ENCODE results near the gene SMAD1.
"Not testable (repeated sequence)": the region's sequence is repeated elsewhere in the genome, so short reads cannot be mapped to it uniquely, and the experiment has no call there.

Gene SMAD1

GRCh38 chr4:145580906-145581305 lies 99.3 kb downstream of the SMAD1 start (continued):
- TF ChIP-seq TSHZ2 (CRISPR knock-in tag; IDR thresholded peaks at IDR 0.05) (no peak), PATZ1 (CRISPR knock-in tag; IDR thresholded peaks at IDR 0.05; ENCODE audit: borderline replicate concordance) (no peak)

- ATAC-seq = no peak
- TF ChIP-seq ARNTL (CRISPR knock-in tag; IDR thresholded peaks at IDR 0.05; ENCODE audit: borderline replicate concordance, low read depth) (no peak), TOX (CRISPR knock-in tag; IDR thresholded peaks at IDR 0.05; ENCODE audit: borderline replicate concordance) (no peak), RARB (CRISPR knock-in tag; IDR thresholded peaks at IDR 0.05) (no peak), CSRNP3 (CRISPR knock-in tag; IDR thresholded peaks at IDR 0.05) (no peak), ZNF8 (CRISPR knock-in tag; IDR thresholded peaks at IDR 0.05) (no peak), ZFP30 (CRISPR knock-in tag; IDR thresholded peaks at IDR 0.05) (no peak), ISL1 (CRISPR knock-in tag; IDR thresholded peaks at IDR 0.05) (no peak)
Observed at GRCh38 chr4:145583191-145584055, 101.8 kb downstream of the SMAD1 start.

GRCh38 chr4:145587088-145587754 lies 105.6 kb downstream of the SMAD1 start:
- no peak for ATAC-seq

GRCh38 chr4:145589381-145589780 lies 107.7 kb downstream of the SMAD1 start:
- ATAC-seq = not testable (repeated sequence)

More at GRCh38 chr4:145587088-145587754, 105.6 kb downstream of the SMAD1 start:
- TF ChIP-seq PATZ1 (CRISPR knock-in tag; IDR thresholded peaks at IDR 0.05; ENCODE audit: borderline replicate concordance) = no peak
- TF ChIP-seq OSR1 (CRISPR knock-in tag; IDR thresholded peaks at IDR 0.05) = no peak
- no peak for TF ChIP-seq CREB5 (CRISPR knock-in tag; IDR thresholded peaks at IDR 0.05; ENCODE audit: low read depth)
- TF ChIP-seq TSHZ2 (CRISPR knock-in tag; IDR thresholded peaks at IDR 0.05) = no peak
- no peak for TF ChIP-seq CSDC2 (CRISPR knock-in tag; IDR thresholded peaks at IDR 0.05)
- no peak for TF ChIP-seq TCF4 (CRISPR knock-in tag; IDR thresholded peaks at IDR 0.05; ENCODE audit: borderline replicate concordance)
- TF ChIP-seq ZNF8 (CRISPR knock-in tag; IDR thresholded peaks at IDR 0.05) = no peak
- no peak for TF ChIP-seq ZNF565 (CRISPR knock-in tag; conservative IDR thresholded peaks at IDR 0.05; ENCODE audit: low read depth)
- TF ChIP-seq ISL1 (CRISPR knock-in tag; IDR thresholded peaks at IDR 0.05) = no peak
- TF ChIP-seq ZFP30 (CRISPR knock-in tag; IDR thresholded peaks at IDR 0.05) = no peak
- TF ChIP-seq RARB (CRISPR knock-in tag; IDR thresholded peaks at IDR 0.05) = no peak
- TF ChIP-seq ARNTL (CRISPR knock-in tag; IDR thresholded peaks at IDR 0.05; ENCODE audit: borderline replicate concordance, low read depth) = no peak
- no peak for TF ChIP-seq SNAI2 (CRISPR knock-in tag; IDR thresholded peaks at IDR 0.05)
- TF ChIP-seq ZC3H10 (CRISPR knock-in tag; IDR thresholded peaks at IDR 0.05) = no peak
